Mesendoderm (in vitro differentiated cells): ENCODE data around the gene KRTAP4-11. TPM values are rescaled to one million over a fixed set of nuclear protein-coding genes. Genes with fewer than 3 reads are reported as not detected.
"Not testable (repeated sequence)": the region's sequence is repeated elsewhere in the genome, so short reads cannot be mapped to it uniquely, and the experiment has no call there.

Experiments used
- DNase-seq: peaks from one replicate; pipeline ENCODE4 v3.0.0; 2013
- H2AK5ac ChIP-seq: 2 replicates; pipeline ENCODE4 v1.6.1; 2013; ENCODE audit warnings: low read length, inconsistent platforms
- H2BK120ac ChIP-seq: 2 replicates; pipeline ENCODE4 v1.6.1; 2013; ENCODE audit warnings: low read depth, mild to moderate bottlenecking, low read length, moderate library complexity, mixed read lengths
- H2BK15ac ChIP-seq: replicated peaks from 2 replicates; pipeline ENCODE4 v1.6.1; 2013; ENCODE audit warnings: low read depth, mild to moderate bottlenecking, moderate library complexity
- H2BK5ac ChIP-seq: 2 replicates; pipeline ENCODE4 v1.6.1; 2013; ENCODE audit warnings: low read length, inconsistent platforms
- H3K18ac ChIP-seq: 2 replicates; pipeline ENCODE4 v1.6.1; 2013; ENCODE audit warnings: mild to moderate bottlenecking, low read length, mixed read lengths
- H3K23ac ChIP-seq: one replicate; pipeline ENCODE4 v1.6.1; 2013; ENCODE audit warnings: low read length
- H3K27ac ChIP-seq: 2 replicates; pipeline ENCODE4 v1.5.1; 2013; ENCODE audit warnings: low read depth, mild to moderate bottlenecking, inconsistent platforms, low read length, moderate library complexity
- H3K27me3 ChIP-seq: 2 replicates; pipeline ENCODE4 v1.6.1; 2013; ENCODE audit warnings: low read length, control low read depth, mild to moderate bottlenecking, inconsistent platforms; ENCODE audit not compliant: insufficient read depth, poor library complexity
- H3K36me3 ChIP-seq: 2 replicates; pipeline ENCODE4 v1.6.1; 2013; ENCODE audit warnings: low read length, inconsistent platforms; ENCODE audit not compliant: control insufficient read depth, insufficient read depth
- H3K4ac ChIP-seq: one replicate; pipeline ENCODE4 v1.6.1; 2013; ENCODE audit warnings: low read depth, mild to moderate bottlenecking, low read length, moderate library complexity
- H3K4me1 ChIP-seq: 2 replicates; pipeline ENCODE4 v1.6.1; 2013; ENCODE audit warnings: low read depth, low read length, inconsistent platforms; ENCODE audit not compliant: control insufficient read depth
- H3K4me2 ChIP-seq: 2 replicates; pipeline ENCODE4 v1.6.1; 2013; ENCODE audit warnings: low read length
- H3K4me3 ChIP-seq: 2 replicates; pipeline ENCODE4 v1.5.1; 2013; ENCODE audit warnings: mild to moderate bottlenecking, low read length
- H3K56ac ChIP-seq: one replicate; pipeline ENCODE4 v1.6.1; 2013; ENCODE audit warnings: low read length
- H3K79me1 ChIP-seq: 2 replicates; pipeline ENCODE4 v1.6.1; 2013; ENCODE audit warnings: low read length, inconsistent platforms
- H3K79me2 ChIP-seq: 2 replicates; pipeline ENCODE4 v1.6.1; 2013; ENCODE audit warnings: mild to moderate bottlenecking, low read length; ENCODE audit not compliant: control insufficient read depth, insufficient read depth
- H3K9ac ChIP-seq: 2 replicates; pipeline ENCODE4 v1.6.1; 2013; ENCODE audit warnings: low read length, inconsistent platforms
- H4K5ac ChIP-seq: one replicate; pipeline ENCODE4 v1.6.1; 2013; ENCODE audit warnings: low read length
- H4K8ac ChIP-seq: one replicate; pipeline ENCODE4 v1.6.1; 2013; ENCODE audit warnings: low read depth, mild to moderate bottlenecking, control low read depth, low read length, moderate library complexity
- WGBS: extraction: QIAGEN DNeasy Blood & Tissue Kit; methylation state at CpG from one replicate; pipeline ENCODE4 v1.1.7; 2013; ENCODE audit warnings: low lambda C conversion rate, missing lambda C conversion rate; ENCODE audit not compliant: insufficient coverage; ENCODE audit errors: extremely low coverage; 5-methylcytosine and 5-hydroxymethylcytosine counted together
- polyA plus RNA-seq, 2 experiments: library from polyadenylated mRNA; stranded (reverse); fragments of 200-250 nt; gene quantifications; one replicate each; pipeline ENCODE4 v1.2.3, GENCODE V29; 2013

The KRTAP4-11 gene
- polyA plus RNA-seq (2013, experiment 1 of 2): not detected
- not detected for polyA plus RNA-seq (2013, experiment 2 of 2)

- not testable (repeated sequence) for H4K8ac ChIP-seq, H3K4me2 ChIP-seq, H3K27me3 ChIP-seq, H2AK5ac ChIP-seq, H3K56ac ChIP-seq, H3K79me2 ChIP-seq, H3K4ac ChIP-seq, H3K36me3 ChIP-seq, H2BK5ac ChIP-seq, H2BK120ac ChIP-seq, H2BK15ac ChIP-seq, H3K27ac ChIP-seq, H3K9ac ChIP-seq, H3K23ac ChIP-seq, H4K5ac ChIP-seq, H3K18ac ChIP-seq, DNase-seq, H3K79me1 ChIP-seq, H3K4me3 ChIP-seq, H3K4me1 ChIP-seq
- no CpG with 5 or more reads among the region's 10 CpGs for WGBS
Measured at GRCh38 chr17:41117846-41118386, at the start of gene KRTAP4-11. Gene KRTAP4-11, minus strand, starts transcription at chr17:41118373. Its CDS starts 58 bp downstream, at chr17:41118315.

- Histone ChIP-seq H3K27me3 (no peaks in the 10 kb centered on the region), H3K4me2 (no peak overlapping the region), H3K56ac (no peak overlapping the region), H3K4me1 (no peaks in the 10 kb centered on the region), H2BK5ac (no peak overlapping the region), H3K79me2 (no peaks in the 10 kb centered on the region), H3K23ac (no peak overlapping the region), H3K36me3 (no peaks in the 10 kb centered on the region), H3K4me3 (no peak overlapping the region), H3K9ac (no peak overlapping the region), H3K18ac (no peak overlapping the region), H4K5ac (no peak overlapping the region), H2BK15ac (no peak overlapping the region), H3K27ac (no peak overlapping the region), H4K8ac (no peak overlapping the region), H2AK5ac (no peak overlapping the region), H3K4ac (no peak overlapping the region), H2BK120ac (no peak overlapping the region), H3K79me1 (no peaks in the 10 kb centered on the region)
- peak; percentile 10 for DNase-seq
- WGBS: no CpG with 5 or more reads among the region's 7 CpGs
Measured at GRCh38 chr17:41167561-41167960, 49.4 kb upstream of the KRTAP4-11 start.

- no peak overlapping the region for H3K56ac ChIP-seq
- no peaks in the 10 kb centered on the region for H3K27me3 ChIP-seq
- no peak overlapping the region for H2BK120ac ChIP-seq
- no peaks in the 10 kb centered on the region for H3K79me1 ChIP-seq
- no peak overlapping the region for H2BK5ac ChIP-seq
- no peak overlapping the region for H3K4ac ChIP-seq
- H2BK15ac ChIP-seq: no peak overlapping the region
- H3K36me3 ChIP-seq: no peaks in the 10 kb centered on the region
- H3K9ac ChIP-seq: no peak overlapping the region
- H2AK5ac ChIP-seq: no peak overlapping the region
- no peak overlapping the region for H3K27ac ChIP-seq
- H3K4me3 ChIP-seq: no peak overlapping the region
- no peaks in the 10 kb centered on the region for H3K4me1 ChIP-seq
- no peaks in the 10 kb centered on the region for H3K79me2 ChIP-seq
- no peak for DNase-seq
- H3K23ac ChIP-seq: no peak overlapping the region
- no peak overlapping the region for H4K5ac ChIP-seq
- no peak overlapping the region for H4K8ac ChIP-seq
- no peak overlapping the region for H3K4me2 ChIP-seq
- WGBS: no CpG with 5 or more reads among the region's 7 CpGs
- no peak overlapping the region for H3K18ac ChIP-seq
Measured at GRCh38 chr17:41163828-41164227, 45.7 kb upstream of the KRTAP4-11 start.

- no peak within 1 kb of the TSS for H3K4me3 ChIP-seq
- H3K36me3 ChIP-seq: no peaks in the 10 kb centered on the region
- no peak within 1 kb of the TSS for H3K56ac ChIP-seq
- H3K27me3 ChIP-seq: no peaks in the 10 kb centered on the region
- no peak within 1 kb of the TSS for H3K9ac ChIP-seq
- no peak within 1 kb of the TSS for H3K27ac ChIP-seq
- H3K4ac ChIP-seq: no peak within 1 kb of the TSS
- H2BK5ac ChIP-seq: no peak within 1 kb of the TSS
- H3K23ac ChIP-seq: no peak within 1 kb of the TSS
- H2BK15ac ChIP-seq: no peak within 1 kb of the TSS
- H3K18ac ChIP-seq: no peak within 1 kb of the TSS
- no peaks in the 10 kb centered on the region for H3K4me1 ChIP-seq
- H2AK5ac ChIP-seq: no peak within 1 kb of the TSS
- no peaks in the 10 kb centered on the region for H3K79me2 ChIP-seq
- DNase-seq: no peak
- H4K8ac ChIP-seq: no peak within 1 kb of the TSS
- no peaks in the 10 kb centered on the region for H3K79me1 ChIP-seq
- H3K4me2 ChIP-seq: no peak within 1 kb of the TSS
- WGBS: no CpG with 5 or more reads among the region's 1 CpG
- H2BK120ac ChIP-seq: no peak within 1 kb of the TSS
- H4K5ac ChIP-seq: no peak within 1 kb of the TSS
Measured at GRCh38 chr17:41160648-41161047, 42.5 kb upstream of the KRTAP4-11 start, which contains the start of gene KRTAP4-4. Gene KRTAP4-4, minus strand, starts transcription at chr17:41160748. Its CDS starts 57 bp downstream, at chr17:41160691.

GRCh38 chr17:41160190-41160589 is 42.0 kb upstream of the KRTAP4-11 start:
- H3K36me3 ChIP-seq, H3K79me1 ChIP-seq, H3K23ac ChIP-seq, H3K79me2 ChIP-seq, H3K4me2 ChIP-seq, H2AK5ac ChIP-seq, H2BK5ac ChIP-seq, H3K27me3 ChIP-seq, H3K56ac ChIP-seq, H3K9ac ChIP-seq, H4K5ac ChIP-seq, H3K4me3 ChIP-seq, DNase-seq, H3K4ac ChIP-seq, H2BK15ac ChIP-seq, H4K8ac ChIP-seq, H3K4me1 ChIP-seq, H3K18ac ChIP-seq, H2BK120ac ChIP-seq, H3K27ac ChIP-seq: not testable (repeated sequence)
- WGBS: no CpG with 5 or more reads among the region's 3 CpGs

GRCh38 chr17:41153856-41154255 is 35.7 kb upstream of the KRTAP4-11 start:
- H3K79me2 ChIP-seq: no peaks in the 10 kb centered on the region
- no peaks in the 10 kb centered on the region for H3K79me1 ChIP-seq
- WGBS: no CpG with 5 or more reads among the region's 2 CpGs
- DNase-seq: no peak
- no peak overlapping the region for H3K4me2 ChIP-seq
- H2BK5ac ChIP-seq: no peak overlapping the region
- no peak overlapping the region for H2BK15ac ChIP-seq
- no peak overlapping the region for H2BK120ac ChIP-seq
- H4K8ac ChIP-seq: no peak overlapping the region
- no peak overlapping the region for H3K4me3 ChIP-seq
- H3K18ac ChIP-seq: no peak overlapping the region
- no peak overlapping the region for H3K56ac ChIP-seq
- H3K9ac ChIP-seq: no peak overlapping the region
- H4K5ac ChIP-seq: no peak overlapping the region
- no peaks in the 10 kb centered on the region for H3K4me1 ChIP-seq
- H3K23ac ChIP-seq: no peak overlapping the region
- H3K27ac ChIP-seq: no peak overlapping the region
- H3K36me3 ChIP-seq: no peaks in the 10 kb centered on the region
- no peak overlapping the region for H2AK5ac ChIP-seq
- no peak overlapping the region for H3K4ac ChIP-seq
- no peaks in the 10 kb centered on the region for H3K27me3 ChIP-seq
